Chondrocyte (in vitro differentiated cells): ENCODE measurements around the gene TSHZ2. TPM values are rescaled to one million over a fixed set of nuclear protein-coding genes. Genes with fewer than 3 reads are reported as not detected.
"Not testable (repeated sequence)": the region's sequence is repeated elsewhere in the genome, so short reads cannot be mapped to it uniquely, and the experiment has no call there.

Source experiments
- DNase-seq: peaks from one replicate; pipeline ENCODE4 v3.0.0; 2021; ENCODE audit warnings: mixed read lengths, low spot score
- H3K27ac Mint-ChIP-seq: one replicate; pipeline ENCODE4 v1.8.0; 2021; ENCODE audit warnings: mild to moderate bottlenecking, moderate library complexity, mixed read lengths; ENCODE audit not compliant: unreplicated experiment
- H3K27me3 Mint-ChIP-seq: 2 replicates; pipeline ENCODE4 v1.8.0; 2021; ENCODE audit warnings: low read depth, mixed read lengths
- H3K36me3 Mint-ChIP-seq: 2 replicates; pipeline ENCODE4 v1.8.0; 2021; ENCODE audit warnings: low read depth, mixed read lengths
- H3K4me1 Mint-ChIP-seq: 2 replicates; pipeline ENCODE4 v1.8.0; 2021; ENCODE audit warnings: low read depth, mild to moderate bottlenecking, mixed read lengths
- H3K4me3 Mint-ChIP-seq: one replicate; pipeline ENCODE4 v1.8.0; 2021; ENCODE audit warnings: mild to moderate bottlenecking, moderate library complexity, mixed read lengths; ENCODE audit not compliant: unreplicated experiment
- H3K9me3 Mint-ChIP-seq: 2 replicates; pipeline ENCODE4 v1.8.0; 2021; ENCODE audit warnings: low read depth, mixed read lengths
- CTCF ChIP-seq: fragments of 200-600 bp; sonication (generic); IDR thresholded peaks from 2 replicates; pipeline ENCODE4 v1.5.0; 2021; ENCODE audit warnings: antibody characterized with exemption, mild to moderate bottlenecking, moderate library complexity
- total RNA-seq: library from RNA; stranded (reverse); gene quantifications from 3 replicates; pipeline ENCODE4 v1.2.1, GENCODE V29; 2021

TSHZ2 gene
- total RNA-seq, 1 donor from 2014 or later = 0.37 TPM

- TF ChIP-seq CTCF = no peak
- no peaks in the 10 kb centered on the region for H3K9me3 Mint-ChIP-seq
- H3K4me3 Mint-ChIP-seq = no peak overlapping the region
- H3K27me3 Mint-ChIP-seq = peaks cover 3% of the 10 kb centered on the region
- H3K36me3 Mint-ChIP-seq = no peaks in the 10 kb centered on the region
- no peak for DNase-seq
- H3K27ac Mint-ChIP-seq = no peak overlapping the region
- H3K4me1 Mint-ChIP-seq = no peaks in the 10 kb centered on the region
Observed at GRCh38 chr20:53428996-53429395, 456.8 kb downstream of the TSHZ2 start.

- Mint-ChIP-seq H3K4me3 (no peak overlapping the region), H3K27me3 (peaks cover 3% of the 10 kb centered on the region), H3K36me3 (no peaks in the 10 kb centered on the region), H3K4me1 (no peaks in the 10 kb centered on the region), H3K9me3 (peaks cover 2% of the 10 kb centered on the region), H3K27ac (no peak overlapping the region)
- TF ChIP-seq CTCF = no peak
- no peak for DNase-seq
Observed at GRCh38 chr20:53434662-53435061, 462.5 kb downstream of the TSHZ2 start.

GRCh38 chr20:53436927-53437326, 464.8 kb downstream of the TSHZ2 start:
- not testable (repeated sequence) for H3K4me3 Mint-ChIP-seq, H3K4me1 Mint-ChIP-seq, H3K27me3 Mint-ChIP-seq, H3K36me3 Mint-ChIP-seq, DNase-seq, H3K27ac Mint-ChIP-seq, H3K9me3 Mint-ChIP-seq

GRCh38 chr20:53438368-53438767, 466.2 kb downstream of the TSHZ2 start:
- no peaks in the 10 kb centered on the region for H3K4me1 Mint-ChIP-seq
- peaks cover 2% of the 10 kb centered on the region for H3K9me3 Mint-ChIP-seq

GRCh38 chr20:53439046-53439445, 466.9 kb downstream of the TSHZ2 start:
- Mint-ChIP-seq H3K27me3 (no peaks in the 10 kb centered on the region), H3K27ac (no peak overlapping the region), H3K9me3 (peaks cover 2% of the 10 kb centered on the region), H3K4me3 (no peak overlapping the region), H3K4me1 (no peaks in the 10 kb centered on the region), H3K36me3 (no peaks in the 10 kb centered on the region)
- no peak for DNase-seq
- no peak for TF ChIP-seq CTCF

More at GRCh38 chr20:53438368-53438767, 466.2 kb downstream of the TSHZ2 start:
- Mint-ChIP-seq H3K27ac (no peak overlapping the region), H3K4me3 (no peak overlapping the region), H3K36me3 (no peaks in the 10 kb centered on the region), H3K27me3 (no peaks in the 10 kb centered on the region)
- no peak for DNase-seq
- no peak for TF ChIP-seq CTCF

- no peak overlapping the region for H3K27ac Mint-ChIP-seq
- H3K4me1 Mint-ChIP-seq = no peaks in the 10 kb centered on the region
- TF ChIP-seq CTCF = no peak
- DNase-seq = no peak
- no peak overlapping the region for H3K4me3 Mint-ChIP-seq
- H3K9me3 Mint-ChIP-seq = peaks cover 2% of the 10 kb centered on the region
- H3K27me3 Mint-ChIP-seq = no peaks in the 10 kb centered on the region
- H3K36me3 Mint-ChIP-seq = no peaks in the 10 kb centered on the region
Observed at GRCh38 chr20:53439616-53440015, 467.5 kb downstream of the TSHZ2 start.
